ENCODE results near the gene ANKRD44. TPM values are rescaled to one million over a fixed set of nuclear protein-coding genes. Genes with fewer than 3 reads are reported as not detected.

ANKRD44 gene
- total RNA-seq, 1 donor from 2014 or later: 3.4 TPM

GRCh38 chr2:197219636-197220035 lies 90.9 kb downstream of the ANKRD44 start:
- H3K9me3 Mint-ChIP-seq: no peaks in the 10 kb centered on the region
- H3K27ac ChIP-seq: no peak overlapping the region

GRCh38 chr2:197217541-197217940 lies 93.0 kb downstream of the ANKRD44 start:
- no peaks in the 10 kb centered on the region for H3K9me3 ChIP-seq (ENCODE audit: low read depth)
- no peak overlapping the region for H3K27ac Mint-ChIP-seq

More at GRCh38 chr2:197219636-197220035, 90.9 kb downstream of the ANKRD44 start:
- Mint-ChIP-seq H3K27ac (no peak overlapping the region), H3K36me3 (no peaks in the 10 kb centered on the region), H3K27me3 (ENCODE audit: insufficient read depth, low read depth) (peaks cover 5% of the 10 kb centered on the region), H3K4me1 (peaks cover 14% of the 10 kb centered on the region), H3K4me3 (no peak overlapping the region)
- Histone ChIP-seq H3F3A (ENCODE audit: low read depth) (no peaks in the 10 kb centered on the region), H3K36me3 (no peaks in the 10 kb centered on the region), H3K27me3 (no peaks in the 10 kb centered on the region), H3K9ac (no peak overlapping the region), H4K20me1 (ENCODE audit: low read depth) (no peaks in the 10 kb centered on the region), H3K4me2 (no peak overlapping the region), H3K4me1 (no peaks in the 10 kb centered on the region), H3K4me3 (no peak overlapping the region), H2AFZ (replicated peaks) (no peak overlapping the region), H3K9me3 (ENCODE audit: low read depth) (no peaks in the 10 kb centered on the region), H3K79me2 (ENCODE audit: low read depth) (no peaks in the 10 kb centered on the region)
- TF ChIP-seq CTCF (IDR thresholded peaks at IDR 0.05): no peak
- TF ChIP-seq EZH2 (IDR thresholded peaks at IDR 0.05): no peak
- TF ChIP-seq EZH2phosphoT487 (IDR thresholded peaks at IDR 0.05): no peak
- DNase-seq (ENCODE audit: low spot score): no peak

GRCh38 chr2:197216361-197216979 lies 94.1 kb downstream of the ANKRD44 start:
- Histone ChIP-seq H3K79me2 (ENCODE audit: low read depth) (no peaks in the 10 kb centered on the region), H3K4me2 (no peak overlapping the region), H3F3A (ENCODE audit: low read depth) (no peaks in the 10 kb centered on the region), H3K36me3 (no peaks in the 10 kb centered on the region), H4K20me1 (ENCODE audit: low read depth) (no peaks in the 10 kb centered on the region), H3K4me3 (no peak overlapping the region), H3K9ac (no peak overlapping the region), H3K27me3 (no peaks in the 10 kb centered on the region), H3K9me3 (ENCODE audit: low read depth) (no peaks in the 10 kb centered on the region), H2AFZ (replicated peaks) (no peak overlapping the region), H3K27ac (no peak overlapping the region), H3K4me1 (no peaks in the 10 kb centered on the region)
- H3K9me3 Mint-ChIP-seq: no peaks in the 10 kb centered on the region
- H3K27me3 Mint-ChIP-seq (ENCODE audit: insufficient read depth, low read depth): peaks cover 5% of the 10 kb centered on the region
- no peak for TF ChIP-seq CTCF (IDR thresholded peaks at IDR 0.05)
- no peak for TF ChIP-seq EZH2 (IDR thresholded peaks at IDR 0.05)
- no peak for TF ChIP-seq EZH2phosphoT487 (IDR thresholded peaks at IDR 0.05)
- peaks cover 18% of the 10 kb centered on the region for H3K4me1 Mint-ChIP-seq
- DNase-seq (ENCODE audit: low spot score): no peak
- no peaks in the 10 kb centered on the region for H3K36me3 Mint-ChIP-seq
- no peak overlapping the region for H3K4me3 Mint-ChIP-seq
- H3K27ac Mint-ChIP-seq: no peak overlapping the region

More at GRCh38 chr2:197217541-197217940, 93.0 kb downstream of the ANKRD44 start:
- no peaks in the 10 kb centered on the region for H3K79me2 ChIP-seq (ENCODE audit: low read depth)
- H3F3A ChIP-seq (ENCODE audit: low read depth): no peaks in the 10 kb centered on the region
- H3K27me3 ChIP-seq: no peaks in the 10 kb centered on the region
- Mint-ChIP-seq H3K4me1 (peaks cover 16% of the 10 kb centered on the region), H3K4me3 (no peak overlapping the region), H3K36me3 (no peaks in the 10 kb centered on the region), H3K27me3 (ENCODE audit: insufficient read depth, low read depth) (peaks cover 5% of the 10 kb centered on the region), H3K9me3 (no peaks in the 10 kb centered on the region)
- H2AFZ ChIP-seq (replicated peaks): no peak overlapping the region
- no peaks in the 10 kb centered on the region for H3K36me3 ChIP-seq
- H3K4me1 ChIP-seq: no peaks in the 10 kb centered on the region
- no peak for DNase-seq (ENCODE audit: low spot score)
- no peak for TF ChIP-seq CTCF (IDR thresholded peaks at IDR 0.05)
- TF ChIP-seq EZH2phosphoT487 (IDR thresholded peaks at IDR 0.05): no peak
- TF ChIP-seq EZH2 (IDR thresholded peaks at IDR 0.05): no peak
- H4K20me1 ChIP-seq (ENCODE audit: low read depth): no peaks in the 10 kb centered on the region
- H3K27ac ChIP-seq: no peak overlapping the region
- no peak overlapping the region for H3K4me2 ChIP-seq
- H3K4me3 ChIP-seq: no peak overlapping the region
- no peak overlapping the region for H3K9ac ChIP-seq
